ENCODE measurements around the gene ZNRF3.

DNA sequence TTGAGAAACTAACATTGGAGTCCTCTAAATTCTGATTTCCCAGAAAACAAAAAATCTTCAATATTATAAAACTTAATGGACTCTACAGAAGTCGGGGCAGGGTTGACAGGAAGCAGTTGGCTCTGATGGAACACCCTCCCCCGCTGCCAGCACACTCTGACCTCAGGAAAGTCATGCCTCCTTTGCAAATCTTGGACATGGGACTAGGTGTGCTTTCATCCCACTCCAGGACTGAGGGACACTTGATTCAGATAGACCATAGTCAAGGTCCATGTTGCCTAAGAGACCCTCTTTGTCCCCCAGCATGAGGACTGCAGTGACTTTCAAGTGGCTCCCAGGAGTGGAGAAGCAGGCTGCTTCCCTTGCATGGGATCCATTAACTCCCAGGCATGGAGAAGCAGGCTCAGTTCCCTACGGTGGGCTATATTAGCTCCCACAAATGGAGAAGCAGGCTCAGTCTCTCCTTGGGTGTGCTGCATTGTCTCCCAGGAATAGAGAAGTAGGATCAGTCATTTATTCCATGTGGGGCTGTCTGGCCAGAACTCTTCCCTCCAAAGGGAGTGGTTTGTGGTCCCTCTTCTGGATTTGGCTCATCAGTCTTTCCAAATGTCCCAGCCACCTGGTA lies 139.9 kb downstream of the ZNRF3 start:
- TF ChIP-seq CTCF (IDR thresholded peaks at IDR 0.05) = no peak
- no peak for TF ChIP-seq POLR2A (IDR thresholded peaks at IDR 0.05)
